NCI-H1436 treated with DMSO at 0.1 percent for 48 hours (cell line): ENCODE measurements around the gene LCE1A.

Experiments
- DNase-seq: peaks from one replicate; lab custom pipeline; 2025; lab: John Stamatoyannopoulos, UW

Gene LCE1A

GRCh38 chr1:152870831-152871730 is 43.8 kb downstream of the LCE1A start:
- no peak for DNase-seq

- DNase-seq = no peak
These were observed 44.5 kb downstream of the LCE1A start for GRCh38 chr1:152871731-152872126.

- no peak for DNase-seq
These were observed 46.2 kb downstream of the LCE1A start for GRCh38 chr1:152873495-152873894.

GRCh38 chr1:152876827-152877226 is 49.6 kb downstream of the LCE1A start:
- no peak for DNase-seq
